Inflammatory macrophage treated with lipopolysaccharide for 4 hours (primary cell): ENCODE results near the gene NABP1.

ENCODE experiments used
- DNase-seq: peaks from one replicate; pipeline ENCODE4 v3.0.0-alpha.2; 2020

The NABP1 gene

GRCh38 chr2:191686066-191686465 is 8.1 kb downstream of the NABP1 start:
- no peak for DNase-seq

DNA sequence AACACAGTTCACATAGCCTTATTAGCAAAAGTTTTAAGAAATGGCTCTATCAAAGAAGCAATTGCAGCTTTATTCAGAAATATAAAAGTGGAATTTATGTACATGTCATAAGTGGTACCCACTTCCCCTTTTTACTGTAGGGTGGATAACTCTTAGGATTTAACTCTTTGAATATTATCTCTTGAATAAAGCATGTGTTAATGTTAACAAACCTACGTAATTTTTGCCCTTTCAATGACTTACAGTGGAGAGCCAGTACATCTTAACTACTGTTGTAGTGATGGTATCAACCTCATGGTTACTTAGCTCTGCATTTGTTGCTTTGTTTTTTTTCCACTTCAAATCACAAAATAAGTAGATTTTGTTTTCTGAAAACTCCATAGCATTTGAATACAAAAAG is 8.8 kb downstream of the NABP1 start:
- peak; percentile 42 for DNase-seq

DNA sequence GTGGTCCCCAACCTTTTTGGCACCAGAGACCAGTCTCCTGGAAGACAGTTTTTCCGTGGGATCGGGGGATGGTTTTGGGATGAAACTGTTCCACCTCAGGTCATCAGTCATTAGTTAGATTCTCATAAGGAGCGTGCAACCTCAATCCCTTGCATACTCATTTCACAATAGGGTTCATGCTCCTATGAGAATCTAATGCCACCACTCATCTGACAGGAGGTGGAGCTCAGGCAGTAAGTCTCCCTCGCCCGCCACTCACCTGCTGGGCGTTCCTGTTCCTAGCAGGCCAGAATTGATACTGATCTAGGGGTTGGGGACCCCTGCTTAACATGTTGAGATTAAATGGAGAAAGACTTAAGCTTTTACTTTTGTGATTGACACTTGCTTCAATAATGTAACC is 9.9 kb downstream of the NABP1 start:
- no peak for DNase-seq

DNA sequence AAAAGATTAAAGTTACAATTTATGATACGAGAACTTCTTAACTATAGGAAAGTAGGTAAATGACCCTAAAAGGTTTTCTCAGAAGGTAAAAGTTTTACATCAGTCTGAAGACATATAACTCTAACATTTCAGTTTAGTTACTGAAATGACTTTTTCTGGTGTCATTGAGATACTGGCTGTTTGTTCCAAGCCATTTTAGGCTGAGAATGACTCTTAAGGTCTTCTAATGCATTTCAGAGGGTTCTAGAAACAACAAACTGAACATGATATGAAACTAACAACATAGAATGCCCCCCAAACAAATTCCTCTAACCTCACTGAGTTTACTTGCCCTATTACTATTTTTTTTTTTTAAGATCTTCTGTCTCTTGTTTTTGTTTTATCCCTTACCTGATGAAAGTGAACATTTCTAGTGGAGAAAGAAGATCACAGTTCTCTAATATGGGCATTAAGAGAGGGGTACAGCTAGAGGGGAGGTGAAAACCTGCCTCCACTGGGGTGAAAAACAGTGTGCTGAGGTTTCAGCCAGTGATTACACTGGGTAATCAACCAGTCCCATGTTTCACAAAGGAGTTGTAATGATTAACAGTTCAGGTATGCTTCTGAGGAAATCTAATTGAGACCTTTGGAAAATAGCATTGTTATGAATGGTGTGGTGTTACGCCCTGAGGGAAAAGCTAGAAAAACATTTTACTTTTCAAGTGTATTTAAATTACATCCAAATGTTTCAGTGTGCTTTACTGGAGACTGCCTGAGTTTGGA is 11.2 kb downstream of the NABP1 start:
- no peak for DNase-seq

- DNase-seq: no peak
Observed at GRCh38 chr2:191690327-191690726, 12.4 kb downstream of the NABP1 start.

GRCh38 chr2:191691016-191691735 is 13.2 kb downstream of the NABP1 start:
- peak; percentile 65 for DNase-seq

GRCh38 chr2:191691898-191692297 is 14.0 kb downstream of the NABP1 start:
- DNase-seq: peak; percentile 18

GRCh38 chr2:191692502-191693115 is 14.7 kb downstream of the NABP1 start:
- peak; percentile 13 for DNase-seq

- peak; percentile 16 for DNase-seq
Observed at GRCh38 chr2:191693166-191693565, 15.2 kb downstream of the NABP1 start.

DNA sequence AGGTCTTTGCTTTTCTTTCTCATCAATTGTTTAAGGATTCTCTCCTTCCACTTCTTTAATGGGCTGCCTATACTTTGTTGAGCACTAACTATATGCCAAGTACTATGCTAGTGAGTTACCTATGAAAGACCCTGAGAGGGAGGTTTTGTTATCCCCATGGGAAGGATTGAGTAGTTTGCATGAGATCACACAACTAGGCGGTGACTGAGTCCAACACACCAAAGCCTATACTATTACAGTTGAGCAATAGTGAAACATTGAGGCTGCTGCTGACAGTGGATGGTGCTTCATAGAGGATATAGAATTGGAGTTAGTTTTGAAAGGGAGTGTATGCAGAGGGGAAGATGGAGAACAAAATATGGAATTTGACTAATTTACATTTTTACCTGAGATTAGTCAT is 15.8 kb downstream of the NABP1 start:
- DNase-seq: peak; percentile 34

DNA sequence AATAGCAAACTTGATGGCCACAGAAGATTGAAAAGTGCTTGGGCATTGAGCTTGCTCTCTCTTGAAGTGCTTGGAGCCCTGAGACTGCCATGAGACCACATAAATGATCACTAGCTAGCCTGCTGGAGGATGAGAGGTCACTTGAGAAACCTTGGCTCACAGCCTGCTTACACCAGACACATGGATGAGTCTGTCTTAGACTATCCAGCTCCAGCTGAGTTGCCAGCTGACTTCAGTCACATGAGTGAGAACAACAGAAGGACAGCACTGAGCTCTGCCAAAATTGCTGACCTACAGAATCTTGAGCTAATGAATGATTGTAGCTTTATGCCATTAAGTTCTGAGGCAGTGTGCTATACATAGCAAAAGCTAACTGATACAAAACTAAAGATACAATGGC is 18.1 kb downstream of the NABP1 start:
- peak; percentile 66 for DNase-seq

- DNase-seq: peak; percentile 12
Observed at GRCh38 chr2:191696966-191697365, 19.0 kb downstream of the NABP1 start.

DNA sequence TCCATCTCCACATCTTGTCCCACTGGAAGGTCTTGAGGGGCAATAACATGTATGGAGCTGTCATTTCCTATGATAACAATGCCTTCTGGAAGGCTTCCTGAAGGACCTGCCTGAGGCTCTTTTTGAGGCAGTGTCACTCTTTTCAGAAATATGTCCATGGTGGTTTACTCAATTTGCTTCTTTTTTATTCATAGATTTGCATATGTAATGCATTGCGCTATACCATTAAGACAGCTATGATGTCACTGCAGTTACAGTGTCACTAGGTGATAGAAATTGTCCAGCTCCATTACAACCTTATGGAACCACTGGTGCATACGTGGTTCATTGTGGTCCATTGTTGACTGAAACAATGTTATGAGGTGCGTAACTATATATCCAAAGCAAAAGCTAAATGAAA is 19.9 kb downstream of the NABP1 start:
- peak; percentile 66 for DNase-seq

GRCh38 chr2:191699341-191699945 is 21.5 kb downstream of the NABP1 start:
- peak; percentile 56 for DNase-seq

- DNase-seq: no peak
Observed at GRCh38 chr2:191701029-191701428, 23.1 kb downstream of the NABP1 start.

DNA sequence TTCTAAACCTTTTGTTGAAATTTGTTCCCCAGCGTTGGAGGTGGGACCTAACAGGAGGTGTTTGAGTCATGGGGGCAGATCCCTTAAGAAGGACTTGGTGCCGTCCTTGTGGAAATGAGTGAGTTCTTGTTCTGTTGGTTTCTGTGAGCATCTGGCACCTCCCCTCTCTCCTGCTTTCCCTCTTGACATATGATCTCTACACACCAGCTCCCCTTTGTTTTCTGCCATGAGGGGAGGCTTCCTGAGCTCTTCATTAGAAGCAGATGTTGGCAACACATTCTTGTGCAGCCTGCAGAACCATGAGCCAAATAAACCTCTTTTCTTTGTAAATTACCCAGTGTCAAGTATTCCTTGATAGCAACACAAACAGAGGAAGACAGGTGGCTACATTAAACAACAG is 23.8 kb downstream of the NABP1 start:
- DNase-seq: no peak

DNA sequence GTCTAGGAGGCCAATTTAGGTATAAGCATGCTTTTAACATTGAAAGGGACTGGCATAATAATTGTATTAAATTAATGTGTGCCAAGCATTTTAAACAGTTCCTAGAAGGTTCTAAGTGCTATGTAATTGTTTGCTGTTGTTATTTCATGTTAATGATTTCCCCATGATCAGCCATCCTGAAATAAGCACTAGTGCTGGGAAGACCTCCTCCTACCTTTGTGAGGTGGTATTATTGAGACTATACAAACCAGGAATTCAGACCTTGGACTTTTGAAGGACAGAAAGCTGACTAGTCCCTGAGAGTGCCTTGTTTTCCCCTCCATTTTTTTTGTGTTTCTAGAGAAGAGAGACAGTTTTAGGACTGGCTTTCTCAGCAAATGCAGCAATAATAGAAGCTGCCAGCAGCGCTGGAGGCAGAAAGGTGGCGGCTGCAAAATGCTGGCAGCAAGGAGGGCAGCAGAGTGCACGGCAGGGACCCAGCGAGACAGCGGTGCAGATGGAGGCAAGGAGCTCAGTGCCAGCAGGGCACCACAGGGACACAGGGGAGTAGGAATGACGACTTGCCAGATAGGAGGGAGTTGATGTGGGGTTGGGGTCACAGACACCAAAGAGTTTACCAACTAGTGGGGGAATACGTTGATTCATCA is 25.3 kb downstream of the NABP1 start:
- DNase-seq: no peak

DNA sequence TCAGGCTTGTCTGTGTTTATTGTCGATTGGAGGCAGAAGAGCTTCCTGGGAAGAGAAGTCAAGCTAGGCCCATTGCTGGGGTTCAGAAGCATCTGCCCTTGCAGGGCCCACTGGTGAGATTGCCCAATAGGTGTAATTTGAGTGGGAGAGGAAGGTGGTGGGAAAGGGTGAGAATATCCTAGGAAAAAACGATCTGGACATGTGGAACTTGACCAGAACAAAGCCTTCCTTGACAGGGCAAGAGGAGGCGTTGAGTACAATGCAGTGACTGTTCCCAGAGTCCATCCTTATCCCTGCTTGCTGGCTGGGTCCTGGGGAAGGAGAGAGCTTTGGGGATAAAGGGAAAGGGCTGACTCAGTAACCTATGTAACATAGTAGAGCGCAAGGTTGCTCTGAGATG is 27.1 kb downstream of the NABP1 start:
- DNase-seq: peak; percentile 2

DNA sequence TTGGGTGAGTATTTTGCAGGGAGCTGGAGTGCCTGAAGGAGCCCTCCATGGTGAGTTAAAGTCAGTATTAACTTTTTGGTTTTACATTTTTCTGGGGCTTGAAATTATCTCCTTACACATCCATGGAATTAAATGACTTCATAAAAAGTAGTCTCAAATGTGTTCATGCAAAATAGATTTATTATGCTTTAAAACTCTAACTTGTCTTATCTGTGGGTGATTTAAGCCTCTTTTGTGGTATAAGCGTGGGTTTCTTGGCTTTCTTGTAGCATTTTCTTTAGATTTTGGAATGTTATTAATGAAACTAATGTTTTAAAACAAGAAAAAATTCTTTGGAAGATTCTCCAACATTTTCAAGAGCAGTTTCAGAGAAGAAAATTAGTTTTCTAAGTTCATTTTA is 27.8 kb downstream of the NABP1 start:
- DNase-seq: no peak

- no peak for DNase-seq
Observed at GRCh38 chr2:191706791-191707190, 28.9 kb downstream of the NABP1 start.

DNA sequence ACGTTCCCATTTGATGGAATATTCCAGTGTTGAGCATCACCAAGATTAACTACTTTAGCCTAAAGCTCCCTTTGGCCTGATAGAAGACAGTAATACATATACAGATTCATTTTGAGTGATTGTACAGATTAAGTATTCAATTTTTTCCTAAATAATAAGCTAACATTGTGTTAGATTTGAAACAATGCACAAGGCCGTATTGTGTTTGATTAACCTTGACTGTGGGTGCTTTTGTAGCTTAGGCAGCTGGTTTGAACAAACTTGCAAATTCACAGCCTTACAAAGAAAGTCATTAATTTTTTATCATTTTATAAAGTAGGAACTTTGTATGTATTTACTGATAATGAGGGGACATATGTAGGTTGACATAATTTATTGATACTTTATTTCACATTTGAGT is 29.6 kb downstream of the NABP1 start:
- DNase-seq: no peak

- DNase-seq: no peak
Observed at GRCh38 chr2:191710411-191710900, 32.5 kb downstream of the NABP1 start.

DNA sequence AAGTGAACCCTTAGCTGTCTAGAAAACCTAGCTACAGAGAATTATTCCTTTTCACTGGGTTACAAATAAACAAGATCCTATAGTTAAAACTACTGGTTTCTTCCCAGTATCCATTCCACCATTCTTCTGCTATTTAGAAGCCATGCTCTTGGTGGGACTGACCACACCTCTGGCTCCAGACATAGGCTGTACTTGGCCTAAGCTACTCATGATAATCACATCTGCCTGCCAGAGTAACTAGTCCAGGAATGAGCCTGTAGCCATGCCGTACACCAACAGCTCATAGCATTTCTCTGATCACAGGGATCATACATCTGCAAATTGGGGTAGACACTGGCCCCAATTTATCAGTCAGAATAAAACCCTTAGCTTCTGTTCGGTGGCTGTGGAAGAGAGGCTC is 33.7 kb downstream of the NABP1 start:
- no peak for DNase-seq
